ENCODE results near the gene TFAP2A. TPM values are rescaled to one million over a fixed set of nuclear protein-coding genes. Genes with fewer than 3 reads are reported as not detected.

The TFAP2A gene
- total RNA-seq, 1 experiment from 2014 or later, result 87.4 TPM

DNA sequence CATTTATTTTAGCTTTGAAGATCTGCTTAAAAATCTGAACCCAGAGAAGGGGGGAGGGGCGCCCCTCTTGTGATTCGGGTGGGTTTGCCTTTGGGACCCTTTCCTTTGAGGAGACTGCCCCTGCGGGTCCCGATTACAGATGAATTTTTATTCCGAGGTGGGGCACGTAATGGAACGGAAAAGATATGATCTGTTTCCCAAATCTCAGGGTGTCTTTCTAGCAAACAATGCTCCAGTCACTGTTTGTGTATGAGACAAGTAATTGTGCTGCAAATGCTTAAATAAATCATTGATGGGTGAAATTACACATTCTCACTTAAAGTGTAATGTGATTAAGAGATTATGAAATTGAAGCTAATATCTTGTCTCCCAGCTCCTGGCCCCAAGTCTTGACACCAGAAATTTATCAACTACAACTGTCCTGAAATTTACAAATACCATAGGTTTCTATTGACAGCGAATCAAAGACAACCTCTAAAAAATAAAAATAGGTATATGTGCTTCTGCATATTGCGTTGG lies 30.7 kb downstream of the TFAP2A start:
- ChIA-PET CTCF (interaction anchor here (0.6 kb wide), 2 partner anchors 830 to 1078 kb away, joined by 3 read pairs; no protein-coding TSS in a partner anchor), POLR2A (interaction anchor here (0.6 to 1.4 kb wide), 5 partner anchors 16 to 1757 kb away, joined by 3 to 5 read pairs (median 3); partner anchors contain the start of gene TFAP2A)
- Mint-ChIP-seq H3K4me3 (ENCODE audit: unreplicated experiment) (peak overlapping the region; percentile 47), H3K9me3 (ENCODE audit: unreplicated experiment) (no peaks in the 10 kb centered on the region), H3K4me1 (ENCODE audit: insufficient read depth, unreplicated experiment) (no peaks in the 10 kb centered on the region), H3K27me3 (ENCODE audit: insufficient read depth, unreplicated experiment) (no peaks in the 10 kb centered on the region), H3K36me3 (ENCODE audit: insufficient read depth, unreplicated experiment) (no peaks in the 10 kb centered on the region), H3K27ac (ENCODE audit: low read depth, unreplicated experiment) (no peak overlapping the region)
- BruUV-seq (replicated peaks), result no TSS peak
- DNase-seq (ENCODE audit: unreplicated experiment), result no peak
- intact Hi-C loops (cut with micrococcal nuclease), result no loop called here
- TF ChIP-seq, protein P1, sequence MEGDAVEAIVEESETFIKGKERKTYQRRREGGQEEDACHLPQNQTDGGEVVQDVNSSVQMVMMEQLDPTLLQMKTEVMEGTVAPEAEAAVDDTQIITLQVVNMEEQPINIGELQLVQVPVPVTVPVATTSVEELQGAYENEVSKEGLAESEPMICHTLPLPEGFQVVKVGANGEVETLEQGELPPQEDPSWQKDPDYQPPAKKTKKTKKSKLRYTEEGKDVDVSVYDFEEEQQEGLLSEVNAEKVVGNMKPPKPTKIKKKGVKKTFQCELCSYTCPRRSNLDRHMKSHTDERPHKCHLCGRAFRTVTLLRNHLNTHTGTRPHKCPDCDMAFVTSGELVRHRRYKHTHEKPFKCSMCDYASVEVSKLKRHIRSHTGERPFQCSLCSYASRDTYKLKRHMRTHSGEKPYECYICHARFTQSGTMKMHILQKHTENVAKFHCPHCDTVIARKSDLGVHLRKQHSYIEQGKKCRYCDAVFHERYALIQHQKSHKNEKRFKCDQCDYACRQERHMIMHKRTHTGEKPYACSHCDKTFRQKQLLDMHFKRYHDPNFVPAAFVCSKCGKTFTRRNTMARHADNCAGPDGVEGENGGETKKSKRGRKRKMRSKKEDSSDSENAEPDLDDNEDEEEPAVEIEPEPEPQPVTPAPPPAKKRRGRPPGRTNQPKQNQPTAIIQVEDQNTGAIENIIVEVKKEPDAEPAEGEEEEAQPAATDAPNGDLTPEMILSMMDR (IDR thresholded peaks at IDR 0.05; ENCODE audit: unreplicated experiment), result no peak

DNA sequence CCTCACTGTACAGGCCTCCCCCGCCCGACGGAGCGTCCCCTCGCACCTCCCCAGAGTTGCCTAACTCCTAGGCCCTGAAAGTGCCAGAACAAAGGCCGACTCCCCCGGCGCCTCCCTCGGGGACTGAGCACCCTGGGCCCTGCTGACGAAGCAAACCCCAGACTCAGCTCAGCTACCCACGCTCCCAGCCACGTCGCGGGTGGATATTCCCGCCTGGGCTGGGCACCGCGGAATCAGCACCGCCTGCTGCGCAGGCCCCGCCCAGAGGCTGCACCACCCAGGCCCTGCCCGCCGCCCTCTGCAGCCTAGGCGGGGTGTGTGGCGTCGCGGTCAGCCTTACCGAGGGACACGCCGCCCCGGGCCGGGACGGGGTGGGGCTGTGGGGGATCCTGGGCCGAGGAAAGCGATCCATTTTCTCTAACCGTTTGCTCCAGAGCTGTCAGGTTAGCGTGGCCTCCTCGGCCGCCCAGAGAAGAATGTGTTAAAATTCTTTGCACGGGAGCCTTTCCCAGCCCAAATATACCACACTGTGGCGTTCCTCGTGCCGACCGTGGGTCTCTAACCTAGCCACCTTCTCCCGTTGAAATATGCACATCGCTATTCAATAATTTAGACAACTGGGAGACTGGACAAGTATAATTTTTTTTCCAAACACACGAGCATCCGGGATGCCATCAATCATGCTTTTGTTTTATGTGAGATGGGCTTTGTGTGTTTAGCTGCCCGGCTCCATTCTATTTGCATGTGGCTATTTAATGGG lies 31.4 kb downstream of the TFAP2A start:
- CTCF ChIA-PET, result interaction anchor here (0.6 to 0.7 kb wide), 2 partner anchors 829 to 838 kb away, joined by 3 read pairs; no protein-coding TSS in a partner anchor
- Mint-ChIP-seq H3K27me3 (ENCODE audit: insufficient read depth, unreplicated experiment) (no peaks in the 10 kb centered on the region), H3K27ac (ENCODE audit: low read depth, unreplicated experiment) (no peak overlapping the region), H3K4me1 (ENCODE audit: insufficient read depth, unreplicated experiment) (no peaks in the 10 kb centered on the region), H3K36me3 (ENCODE audit: insufficient read depth, unreplicated experiment) (no peaks in the 10 kb centered on the region), H3K9me3 (ENCODE audit: unreplicated experiment) (no peaks in the 10 kb centered on the region), H3K4me3 (ENCODE audit: unreplicated experiment) (peak overlapping the region; percentile 47)
- POLR2A ChIA-PET, result interaction anchor here (0.7 to 1.4 kb wide), 5 partner anchors 17 to 842 kb away, joined by 3 to 5 read pairs (median 3); partner anchors contain the start of gene TFAP2A
- TF ChIP-seq, protein P1 (IDR thresholded peaks at IDR 0.05; ENCODE audit: unreplicated experiment), result no peak
- intact Hi-C loops (cut with micrococcal nuclease), result no loop called here
- no TSS peak for BruUV-seq (replicated peaks)
- DNase-seq (ENCODE audit: unreplicated experiment), result peak; percentile 38

DNA sequence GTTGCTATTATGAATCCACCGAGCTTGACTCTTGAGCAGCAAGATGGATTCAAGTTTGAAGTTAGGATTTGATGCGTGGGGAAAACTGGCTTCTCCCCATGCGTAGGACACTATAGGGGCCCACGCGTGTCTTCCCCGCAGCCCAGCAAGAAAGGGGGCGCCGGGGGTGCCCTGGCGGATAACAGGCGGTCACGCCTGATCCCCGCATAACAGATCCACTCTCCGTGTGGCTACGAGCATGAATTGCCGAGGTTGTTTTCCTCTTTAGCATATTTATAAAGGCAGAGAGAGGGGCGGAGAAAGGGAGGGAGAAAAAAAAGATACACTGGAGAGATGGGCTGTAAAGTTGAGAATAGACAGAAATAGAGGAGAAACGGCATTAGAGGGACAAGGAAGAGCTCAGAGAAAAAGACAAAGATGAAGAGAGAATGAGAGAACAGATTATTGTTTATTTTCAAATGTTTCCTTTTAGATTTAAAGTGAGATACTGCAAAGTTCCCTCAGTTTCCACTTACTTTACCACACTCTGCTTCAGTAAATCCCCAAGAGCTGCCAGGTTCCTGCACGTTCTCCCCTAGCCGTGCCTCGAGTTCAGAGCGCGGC lies 32.0 kb downstream of the TFAP2A start:
- intact Hi-C loops (cut with micrococcal nuclease), result no loop called here

More for the DNA sequence above, 32.0 kb downstream of the TFAP2A start:
- Mint-ChIP-seq H3K9me3 (ENCODE audit: unreplicated experiment) (no peaks in the 10 kb centered on the region), H3K27me3 (ENCODE audit: insufficient read depth, unreplicated experiment) (no peaks in the 10 kb centered on the region), H3K36me3 (ENCODE audit: insufficient read depth, unreplicated experiment) (no peaks in the 10 kb centered on the region), H3K4me3 (ENCODE audit: unreplicated experiment) (peak overlapping the region; percentile 47), H3K4me1 (ENCODE audit: insufficient read depth, unreplicated experiment) (no peaks in the 10 kb centered on the region), H3K27ac (ENCODE audit: low read depth, unreplicated experiment) (no peak overlapping the region)
- ChIA-PET POLR2A (interaction anchor here (0.8 kb wide), 1 partner anchor 37 kb away, joined by 3 read pairs; no protein-coding TSS in a partner anchor), CTCF (interaction anchor here (0.7 kb wide), 1 partner anchor 837 kb away, joined by 3 read pairs; no protein-coding TSS in a partner anchor)
- TF ChIP-seq, protein P1 (IDR thresholded peaks at IDR 0.05; ENCODE audit: unreplicated experiment), result no peak
- DNase-seq (ENCODE audit: unreplicated experiment), result no peak
- BruUV-seq (replicated peaks), result no TSS peak
